WERI-Rb-1 (cell line): ENCODE data around the gene MMGT1.

Experiments used
- DNase-seq: peaks from one replicate; pipeline ENCODE4 v3.0.0-alpha.2; 2020
- H3K27ac ChIP-seq: fragments of 250-450 bp; sonication (Bioruptor Pico); 2 replicates; pipeline ENCODE4 v1.5.1; 2020; ENCODE audit warnings: mild to moderate bottlenecking, moderate library complexity
- H3K27me3 ChIP-seq: fragments of 250-450 bp; sonication (Bioruptor Pico); 2 replicates; pipeline ENCODE4 v1.5.1; 2021; ENCODE audit warnings: mild to moderate bottlenecking, low read depth, moderate library complexity; ENCODE audit not compliant: insufficient read depth, severe bottlenecking
- H3K36me3 ChIP-seq: fragments of 250-450 bp; sonication (Bioruptor Pico); 2 replicates; pipeline ENCODE4 v1.5.1; 2020; ENCODE audit warnings: mild to moderate bottlenecking, moderate library complexity
- H3K4me3 ChIP-seq: 2 replicates; pipeline ENCODE4 v1.5.1; 2011; ENCODE audit warnings: low read depth, mild to moderate bottlenecking, control low read depth, low read length
- H3K9me3 ChIP-seq: fragments of 250-450 bp; sonication (Bioruptor Pico); 2 replicates; pipeline ENCODE4 v1.5.1; 2021; ENCODE audit warnings: mild to moderate bottlenecking, moderate library complexity; ENCODE audit not compliant: severe bottlenecking
- CTCF ChIP-seq: IDR thresholded peaks from 2 replicates; pipeline ENCODE4 v1.5.1; 2011; ENCODE audit warnings: low read depth, mild to moderate bottlenecking, control low read depth, inconsistent platforms, low read length

MMGT1 gene

GRCh38 chrX:135988245-135988644 is 14.5 kb upstream of the MMGT1 start:
- Histone ChIP-seq H3K27ac (no peak overlapping the region), H3K9me3 (no peaks in the 10 kb centered on the region), H3K4me3 (no peak overlapping the region), H3K27me3 (no peaks in the 10 kb centered on the region), H3K36me3 (no peaks in the 10 kb centered on the region)
- TF ChIP-seq CTCF: no peak
- DNase-seq: no peak

- no peak for DNase-seq
- Histone ChIP-seq H3K27me3 (no peaks in the 10 kb centered on the region), H3K9me3 (no peaks in the 10 kb centered on the region), H3K36me3 (no peaks in the 10 kb centered on the region), H3K4me3 (peak overlapping the region; percentile 76), H3K27ac (no peak overlapping the region)
- TF ChIP-seq CTCF: no peak
These were observed 12.2 kb upstream of the MMGT1 start for GRCh38 chrX:135985973-135986310.

GRCh38 chrX:135985157-135985972 is 11.6 kb upstream of the MMGT1 start, which contains the start of gene SLC9A6:
Gene SLC9A6, plus strand, starts transcription at chrX:135985435. Its CDS starts 224 bp downstream, at chrX:135985659.
- peak; percentile 67 for DNase-seq
- no peaks in the 10 kb centered on the region for H3K9me3 ChIP-seq
- peak within 1 kb of the TSS; percentile 76 for H3K4me3 ChIP-seq
- peak within 1 kb of the TSS; percentile 57 for H3K27ac ChIP-seq
- H3K27me3 ChIP-seq: no peaks in the 10 kb centered on the region
- no peaks in the 10 kb centered on the region for H3K36me3 ChIP-seq
- TF ChIP-seq CTCF: no peak

- peak overlapping the region; percentile 57 for H3K27ac ChIP-seq
- TF ChIP-seq CTCF: no peak
- no peaks in the 10 kb centered on the region for H3K9me3 ChIP-seq
- H3K4me3 ChIP-seq: peak overlapping the region; percentile 76
- DNase-seq: no peak
- H3K27me3 ChIP-seq: no peaks in the 10 kb centered on the region
- no peaks in the 10 kb centered on the region for H3K36me3 ChIP-seq
These were observed 11.0 kb upstream of the MMGT1 start for GRCh38 chrX:135984791-135985156.

GRCh38 chrX:135984256-135984655 is 10.5 kb upstream of the MMGT1 start:
- no peak for TF ChIP-seq CTCF
- no peak overlapping the region for H3K4me3 ChIP-seq
- no peak overlapping the region for H3K27ac ChIP-seq
- no peaks in the 10 kb centered on the region for H3K27me3 ChIP-seq
- no peaks in the 10 kb centered on the region for H3K9me3 ChIP-seq
- DNase-seq: no peak
- H3K36me3 ChIP-seq: no peaks in the 10 kb centered on the region

GRCh38 chrX:135982860-135983259 is 9.1 kb upstream of the MMGT1 start:
- H3K27me3 ChIP-seq: no peaks in the 10 kb centered on the region
- H3K27ac ChIP-seq: no peak overlapping the region
- no peaks in the 10 kb centered on the region for H3K36me3 ChIP-seq
- no peak overlapping the region for H3K4me3 ChIP-seq
- no peaks in the 10 kb centered on the region for H3K9me3 ChIP-seq
- no peak for DNase-seq
- no peak for TF ChIP-seq CTCF
